Activated T-cell treated with anti-CD3 and anti-CD28 coated beads for 48 hours (primary cell): ENCODE data around the gene HNRNPR.
"Not testable (repeated sequence)": the region's sequence is repeated elsewhere in the genome, so short reads cannot be mapped to it uniquely, and the experiment has no call there.

Experiments used
- DNase-seq: peaks from one replicate; pipeline ENCODE4 v3.0.0-alpha.2; 2020; ENCODE audit warnings: low read depth

The HNRNPR gene

DNA sequence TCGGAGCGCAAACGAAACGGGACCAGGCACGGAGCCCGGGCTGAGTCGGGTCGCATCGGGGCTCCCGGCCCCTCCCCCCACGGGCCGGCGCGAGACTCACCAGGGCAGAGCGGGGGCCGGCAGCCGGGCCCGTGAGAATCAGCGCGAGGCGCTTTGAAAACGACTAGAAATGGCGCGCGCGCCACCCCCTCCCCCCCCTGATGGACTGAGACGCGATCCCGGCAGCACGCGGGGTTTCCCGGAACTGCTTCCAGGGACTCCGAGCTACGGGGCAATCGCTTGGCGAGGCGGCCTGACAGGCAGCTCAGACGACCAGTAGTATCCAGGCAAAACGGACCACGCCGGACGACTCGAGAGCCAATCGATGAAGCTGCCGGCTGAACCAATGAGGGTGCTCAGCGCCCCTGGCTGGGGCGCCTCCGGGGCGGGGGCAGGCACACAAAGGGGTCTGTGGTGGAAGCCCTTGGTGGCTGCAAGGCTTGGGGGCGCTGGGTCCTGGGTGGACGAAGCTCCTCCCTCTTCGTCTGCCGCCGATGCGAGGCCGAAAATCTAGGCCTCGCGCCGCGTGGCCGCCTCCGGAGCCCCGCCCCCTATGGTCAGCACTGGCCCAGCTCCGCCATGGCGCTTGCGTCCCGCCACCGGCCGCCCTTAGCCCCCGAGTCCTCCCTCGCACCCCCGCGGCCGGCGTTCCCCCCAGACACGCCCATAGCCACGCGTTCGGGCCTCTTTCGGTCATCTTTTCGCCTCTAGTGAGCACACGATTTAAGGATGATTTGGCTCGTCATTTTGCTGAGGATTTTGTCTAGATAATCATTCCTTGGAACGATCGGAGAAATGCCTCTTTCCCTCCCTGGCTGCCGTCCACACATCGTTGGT, at the start of gene HNRNPR:
TSS of gene HNRNPR (minus strand) at position 174 of the 876 bp plus-strand sequence. CDS start 3,276 bp downstream, outside the sequence.
- peak; percentile 99 for DNase-seq

DNA sequence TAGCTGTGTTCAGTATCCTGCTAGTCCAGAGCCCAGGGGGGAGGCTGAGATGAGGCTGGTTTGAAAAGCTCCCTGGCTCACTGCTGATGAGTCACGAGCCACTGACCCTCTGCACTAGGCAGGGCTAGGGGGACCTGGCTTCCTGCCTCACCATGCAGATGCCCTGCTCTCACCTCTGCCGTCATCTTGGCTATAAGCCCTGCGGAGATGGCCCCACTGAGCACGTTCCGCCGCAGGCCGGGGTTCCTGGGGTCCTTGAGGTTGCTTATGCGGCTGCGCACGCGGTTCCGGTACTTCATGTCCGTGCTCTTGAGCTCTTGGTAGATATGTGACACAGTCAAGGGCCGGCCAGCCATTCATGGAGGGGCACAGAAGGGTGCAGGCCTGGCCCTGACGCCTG, 49.6 kb upstream of the HNRNPR start:
- no peak for DNase-seq

DNA sequence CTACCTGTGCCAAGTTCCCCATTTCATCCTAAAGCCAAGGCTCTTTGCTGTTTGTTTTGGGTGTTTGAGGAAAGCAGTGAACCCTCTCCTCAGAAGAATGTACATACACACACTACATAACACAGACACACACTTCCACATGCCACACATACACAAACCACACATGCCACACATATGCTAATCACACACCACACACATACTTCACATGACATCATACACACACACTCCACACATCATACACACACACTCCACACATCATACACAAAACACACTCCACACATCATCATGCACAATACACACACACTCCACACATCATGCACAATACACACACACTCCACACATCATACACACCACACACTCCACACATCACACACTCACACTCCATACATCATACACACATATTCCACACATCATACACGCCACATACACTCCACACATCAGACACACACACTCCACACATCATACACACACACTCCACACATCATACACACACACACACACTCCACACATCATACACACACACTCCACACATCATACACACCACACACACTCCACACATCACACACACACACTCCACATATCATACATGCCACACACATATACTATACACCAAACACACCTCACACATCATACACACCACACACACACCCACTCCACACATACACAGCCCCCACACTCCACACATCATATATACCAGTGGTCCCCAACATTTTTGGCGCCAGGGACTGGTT, 48.2 kb upstream of the HNRNPR start:
- no peak for DNase-seq

GRCh38 chr1:23389837-23390321, 45.8 kb upstream of the HNRNPR start:
- DNase-seq: no peak

GRCh38 chr1:23387494-23387893, 43.4 kb upstream of the HNRNPR start:
- no peak for DNase-seq

DNA sequence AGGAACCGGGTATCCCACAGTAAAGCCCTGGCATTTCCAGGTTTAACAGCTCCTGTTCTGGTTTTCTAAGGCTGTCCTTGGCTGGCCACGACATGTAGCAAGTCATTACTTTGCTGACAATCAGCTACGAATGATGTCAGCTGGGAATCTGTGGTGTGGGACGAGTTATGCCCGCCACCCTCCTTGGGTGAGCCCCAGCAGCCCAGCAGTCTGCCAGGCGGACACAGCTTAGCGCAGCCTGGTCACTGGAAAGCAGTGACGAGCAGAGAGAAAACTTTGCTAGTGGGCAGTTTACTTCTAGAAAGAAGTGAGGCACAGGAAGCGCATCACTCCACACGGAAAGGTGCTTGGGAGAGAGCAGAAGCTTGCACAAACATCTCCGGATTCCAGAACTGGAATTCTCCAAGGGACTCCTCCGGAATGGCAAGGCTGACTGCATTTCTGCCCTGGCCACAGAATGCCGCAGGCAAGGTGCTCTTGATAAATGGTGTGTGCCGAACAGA, 41.1 kb upstream of the HNRNPR start:
- no peak for DNase-seq

DNA sequence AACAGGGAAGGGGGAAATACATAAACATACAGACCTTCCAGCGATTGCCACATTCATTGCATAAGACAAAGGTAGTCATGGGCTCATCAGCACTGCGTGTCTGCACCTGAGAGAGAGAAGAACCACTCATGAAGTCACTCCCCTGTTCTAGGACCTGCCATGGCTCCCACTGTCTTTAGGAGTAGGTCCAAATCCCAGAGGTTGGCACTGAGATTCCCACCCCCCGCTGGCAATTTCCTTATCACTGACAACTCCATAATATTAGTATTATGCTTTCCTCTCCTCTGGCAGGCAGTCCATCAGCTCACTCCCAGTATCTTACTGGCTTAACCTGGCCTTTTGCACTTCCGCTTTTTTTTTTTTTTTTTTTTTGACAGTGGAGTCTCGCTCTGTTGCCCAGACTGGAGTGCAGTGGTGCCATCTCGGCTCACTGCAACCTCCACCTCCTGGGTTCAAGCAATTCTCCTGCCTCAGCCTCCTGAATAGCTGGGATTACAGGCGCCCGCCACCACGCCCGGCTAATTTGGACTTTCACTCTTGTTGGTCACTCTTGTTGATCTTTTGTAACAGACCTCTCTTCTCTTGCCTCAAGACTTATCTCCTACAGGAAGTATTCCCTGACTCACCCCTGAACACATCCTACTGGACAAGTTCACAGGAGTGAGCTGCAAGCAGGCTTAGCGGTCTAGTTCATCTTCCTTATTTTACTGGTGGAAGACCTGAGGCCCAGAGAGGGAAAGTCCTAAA, 40.4 kb upstream of the HNRNPR start:
- no peak for DNase-seq

GRCh38 chr1:23383577-23384311, 39.7 kb upstream of the HNRNPR start:
- DNase-seq: no peak

GRCh38 chr1:23381233-23381885, 37.3 kb upstream of the HNRNPR start:
- DNase-seq: no peak

DNA sequence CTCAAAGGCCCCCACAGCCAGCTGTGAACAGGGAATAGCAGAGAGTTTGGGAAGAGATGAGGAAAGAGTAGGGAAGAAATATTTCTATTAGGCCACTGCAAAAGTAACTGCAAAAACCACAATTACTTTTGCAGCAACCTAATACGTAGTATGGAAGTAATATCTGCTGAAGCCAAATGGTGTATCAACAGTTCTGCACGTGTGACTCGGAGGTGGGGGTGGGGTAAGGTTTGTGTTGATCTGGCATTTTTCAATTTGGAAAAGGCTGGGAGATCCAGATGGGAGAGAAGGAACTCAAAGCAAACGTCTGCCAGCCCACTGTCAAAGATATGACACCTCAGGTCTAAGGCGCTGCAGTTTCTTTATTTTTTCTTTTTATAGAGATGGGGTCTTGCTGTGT, 36.6 kb upstream of the HNRNPR start:
- DNase-seq: no peak

- DNase-seq: not testable (repeated sequence)
These were observed 36.2 kb upstream of the HNRNPR start for GRCh38 chr1:23380236-23380635.

- DNase-seq: no peak
These were observed 33.1 kb upstream of the HNRNPR start for GRCh38 chr1:23376890-23377811.

DNA sequence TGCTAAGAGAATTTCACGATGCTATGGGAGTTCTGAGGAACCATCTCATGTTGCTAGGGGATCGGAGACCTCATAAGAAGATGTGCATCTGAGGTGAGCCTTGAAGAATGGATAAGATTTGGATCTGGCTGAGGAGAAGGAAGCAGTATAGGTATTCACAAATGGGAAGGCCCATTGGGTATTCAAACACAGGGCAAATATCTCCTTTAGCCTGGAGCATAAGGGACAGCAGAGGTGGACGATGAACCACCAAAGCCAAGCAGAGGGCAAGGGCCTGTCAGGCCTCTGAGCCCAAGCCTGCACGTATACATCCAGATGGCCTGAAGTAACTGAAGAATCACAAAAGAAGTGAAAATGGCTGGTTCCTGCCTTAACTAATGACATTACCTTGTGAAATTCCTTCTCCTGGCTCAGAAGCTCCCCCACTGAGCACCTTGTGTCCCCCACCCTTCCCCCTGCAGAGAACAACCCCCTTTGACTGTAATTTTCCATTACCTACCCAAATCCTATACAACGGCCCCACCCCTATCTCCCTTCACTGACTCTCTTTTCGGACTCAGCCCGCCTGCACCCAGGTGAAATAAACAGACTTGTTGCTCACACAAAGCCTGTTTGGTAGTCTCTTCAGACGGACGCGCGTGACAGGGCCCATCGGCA, 30.1 kb upstream of the HNRNPR start:
- DNase-seq: not testable (repeated sequence)

GRCh38 chr1:23371987-23372880, 28.1 kb upstream of the HNRNPR start:
- DNase-seq: no peak

- DNase-seq: no peak
These were observed 26.9 kb upstream of the HNRNPR start for GRCh38 chr1:23370709-23371584.

DNA sequence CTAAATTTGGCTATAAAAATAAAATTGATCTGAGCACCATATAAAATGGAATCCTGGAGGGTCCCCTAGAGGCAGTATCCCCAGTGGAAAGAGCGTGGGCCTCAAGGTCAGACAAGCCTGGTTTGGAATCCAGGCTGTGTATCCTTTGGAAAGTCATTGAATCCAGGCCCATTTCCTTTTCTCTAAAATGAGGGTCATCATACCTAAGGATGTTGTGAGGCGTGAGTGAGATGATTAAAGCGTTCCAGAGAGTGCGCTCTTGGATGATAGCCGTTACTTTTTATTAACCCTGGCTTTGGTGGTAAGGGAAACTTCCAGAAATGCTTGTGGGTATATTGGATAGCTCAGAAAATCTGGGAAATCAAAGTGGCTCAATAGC, 26.2 kb upstream of the HNRNPR start:
- DNase-seq: no peak

- DNase-seq: peak; percentile 6
These were observed 25.4 kb upstream of the HNRNPR start, which contains the start of gene ZNF436 for GRCh38 chr1:23369335-23370013. TSS of gene ZNF436 (minus strand) at chr1:23369836. CDS start at chr1:23368005, 1,831 bp downstream.
